HCT116 (cell line): Measurements from ENCODE around the gene DPP6. TPM values are rescaled to one million over a fixed set of nuclear protein-coding genes. Genes with fewer than 3 reads are reported as not detected.

ENCODE experiments used
- ATAC-seq: fragments of 200-7000 bp; cut with Tn5 transposase; 2 replicates; pipeline ENCODE4 v1.9.1; 2020; ENCODE audit warnings: mild to moderate bottlenecking, moderate library complexity
- BruUV-seq: library from RNA; stranded (reverse); fragments of 400-500 nt; replicated peaks from 2 replicates; lab custom pipeline; 2021; lab: Mats Ljungman, UMichigan
- CTCF ChIA-PET: fragments of 300-600 bp; sonication (Branson Sonifier 250); formaldehyde crosslinking; loops from one replicate; lab custom pipeline; 2021; ENCODE audit warnings: antibody characterized with exemption; lab: Charles Lee
- POLR2A ChIA-PET: fragments of 300-600, 350-600 bp; sonication (Branson Sonifier 250); formaldehyde crosslinking; loops from one replicate; lab custom pipeline; 2021; ENCODE audit warnings: antibody characterized with exemption; lab: Charles Lee
- RAD21 ChIA-PET, 2 experiments: fragments of 300-600 bp; sonication (Branson Sonifier 250); formaldehyde crosslinking; loops; one replicate each; lab custom pipeline; 2023; ENCODE audit warnings: low total read pairs in 2 of 2; ENCODE audit not compliant: uncharacterized antibody in 2 of 2, unreplicated experiment in 2 of 2, low non-redundant PET in 1 of 2; lab: Charles Lee
- DNase-seq: peaks from one replicate; pipeline ENCODE4 v3.0.0-alpha.2; 2010; ENCODE audit warnings: low read depth, low spot score
- H2AFZ ChIP-seq: fragments of 200-600 bp; shearing (Covaris generic), sonication (generic); 2 replicates; pipeline ENCODE4 v1.6.1; 2017; ENCODE audit warnings: low read depth, mixed run types, mixed read lengths, antibody characterized with exemption, low read length; ENCODE audit not compliant: poor library complexity, severe bottlenecking
- H3K27ac ChIP-seq: 2 replicates; pipeline ENCODE4 v1.5.1; 2012; ENCODE audit warnings: low read depth, low read length
- H3K27me3 ChIP-seq: fragments of 200-600 bp; sonication (generic); 2 replicates; pipeline ENCODE4 v1.6.1; 2016; ENCODE audit warnings: mixed run types, low read length, mixed read lengths; ENCODE audit not compliant: insufficient read depth
- H3K36me3 ChIP-seq, 2 experiments: fragments of 200-500 bp in 1 of 2; fragments of 200-600 bp in 1 of 2; sonication (Bioruptor generic) in 1 of 2; sonication (generic) in 1 of 2; 2 replicates each; pipeline versions ENCODE4 v1.5.1 to v1.6.1; 2014 to 2016; ENCODE audit warnings: low read length in 2 of 2, inconsistent platforms in 1 of 2, mixed read lengths in 1 of 2, mixed run types in 1 of 2; ENCODE audit not compliant: insufficient read depth in 2 of 2, control insufficient read depth in 1 of 2
- H3K4me1 ChIP-seq, 2 experiments: fragments of 200-600 bp in 1 of 2; sonication (generic) in 1 of 2; 2 replicates each; pipeline versions ENCODE4 v1.5.1 to v1.6.1; 2012 to 2017; ENCODE audit warnings: low read length in 2 of 2, inconsistent platforms in 1 of 2, mild to moderate bottlenecking in 1 of 2, mixed read lengths in 1 of 2, mixed run types in 1 of 2, moderate library complexity in 1 of 2; ENCODE audit not compliant: insufficient read depth in 2 of 2, control insufficient read depth in 1 of 2
- H3K4me2 ChIP-seq: fragments of 200-600 bp; sonication (generic); 2 replicates; pipeline ENCODE4 v1.6.1; 2017; ENCODE audit warnings: mixed run types, low read length, mixed read lengths
- H3K4me3 ChIP-seq, 2 experiments: fragments of 200-600 bp in 1 of 2; sonication (generic) in 1 of 2; replicated peaks in 1 of 2; 2 replicates each; pipeline ENCODE4 v1.5.1; 2011 to 2016; ENCODE audit warnings: low read length in 2 of 2, control low read depth in 1 of 2, low read depth in 1 of 2, mild to moderate bottlenecking in 1 of 2, mixed read lengths in 1 of 2, mixed run types in 1 of 2
- H3K79me2 ChIP-seq: fragments of 200-600 bp; sonication (generic); 2 replicates; pipeline ENCODE4 v1.6.1; 2017; ENCODE audit warnings: mild to moderate bottlenecking, mixed run types, low read length, moderate library complexity, mixed read lengths; ENCODE audit not compliant: insufficient read depth
- H3K9ac ChIP-seq: fragments of 200-600 bp; sonication (generic); 2 replicates; pipeline ENCODE4 v1.6.1; 2016; ENCODE audit warnings: low read length, mixed read lengths
- H3K9me2 ChIP-seq: fragments of 200-600 bp; sonication (generic), shearing (Covaris generic); 2 replicates; pipeline ENCODE4 v1.6.1; 2017; ENCODE audit warnings: mixed run types, mild to moderate bottlenecking, moderate library complexity; ENCODE audit not compliant: insufficient read depth
- H3K9me3 ChIP-seq, 2 experiments: fragments of 200-500 bp in 1 of 2; fragments of 200-600 bp in 1 of 2; sonication (Bioruptor generic) in 1 of 2; sonication (generic) in 1 of 2; 2 replicates each; pipeline ENCODE4 v1.6.1; 2014 to 2017; ENCODE audit warnings: low read length in 2 of 2, mixed read lengths in 2 of 2, inconsistent platforms in 1 of 2, low read depth in 1 of 2, mild to moderate bottlenecking in 1 of 2, mixed run types in 1 of 2, moderate library complexity in 1 of 2; ENCODE audit not compliant: control insufficient read depth in 1 of 2, insufficient read depth in 1 of 2
- H4K20me1 ChIP-seq: fragments of 200-600 bp; sonication (generic), shearing (Covaris generic); 2 replicates; pipeline ENCODE4 v1.6.1; 2017; ENCODE audit warnings: mixed run types, mild to moderate bottlenecking, moderate library complexity; ENCODE audit not compliant: insufficient read depth
- ATF3 ChIP-seq: IDR thresholded peaks from 2 replicates; pipeline ENCODE4 v1.6.1; 2012
- CTCF ChIP-seq, 3 experiments: fragments of 200-600 bp in 1 of 3; sonication (generic) in 1 of 3; IDR thresholded peaks in 2 of 3; conservative IDR thresholded peaks in 1 of 3; 2 replicates each; pipeline ENCODE4 v1.5.1; 2012 to 2017; ENCODE audit warnings: low read depth in 2 of 3, low read length in 2 of 3, antibody characterized with exemption in 1 of 3, borderline replicate concordance in 1 of 3, control low read depth in 1 of 3, mild to moderate bottlenecking in 1 of 3, mixed read lengths in 1 of 3, mixed run types in 1 of 3, moderate library complexity in 1 of 3; ENCODE audit not compliant: insufficient read depth in 1 of 3
- EZH2 ChIP-seq: fragments of 200-600 bp; sonication (generic); IDR thresholded peaks from 2 replicates; pipeline ENCODE4 v1.6.1; 2017; ENCODE audit warnings: antibody characterized with exemption, mixed run types
- EZH2phosphoT487 ChIP-seq: fragments of 200-600 bp; IDR thresholded peaks from 2 replicates; pipeline ENCODE4 v1.6.1; 2018; ENCODE audit warnings: antibody characterized with exemption, borderline replicate concordance
- JUND ChIP-seq: IDR thresholded peaks from 2 replicates; pipeline ENCODE4 v1.6.1; 2012
- MAX ChIP-seq: IDR thresholded peaks from 2 replicates; pipeline ENCODE4 v1.6.1; 2012
- POLR2A ChIP-seq: IDR thresholded peaks from 2 replicates; pipeline ENCODE4 v1.7.0; 2011; ENCODE audit warnings: borderline replicate concordance; ENCODE audit not compliant: insufficient read depth, insufficient read length; ENCODE audit errors: extremely low read depth
- POLR2AphosphoS5 ChIP-seq: IDR thresholded peaks from 2 replicates; pipeline ENCODE4 v1.6.1; 2011; ENCODE audit warnings: mild to moderate bottlenecking, low read depth, low read length, moderate library complexity
- RAD21 ChIP-seq: IDR thresholded peaks from 2 replicates; pipeline ENCODE4 v1.6.1; 2012; ENCODE audit warnings: low read depth, mild to moderate bottlenecking
- REST ChIP-seq: IDR thresholded peaks from 2 replicates; pipeline ENCODE4 v1.6.1; 2012; ENCODE audit warnings: low read depth
- SIN3A ChIP-seq: IDR thresholded peaks from 2 replicates; pipeline ENCODE4 v1.6.1; 2012; ENCODE audit warnings: low read depth
- SP1 ChIP-seq: IDR thresholded peaks from 2 replicates; pipeline ENCODE4 v1.6.1; 2012; ENCODE audit warnings: low read depth
- YY1 ChIP-seq: IDR thresholded peaks from 2 replicates; pipeline ENCODE4 v1.6.1; 2011; ENCODE audit warnings: low read length, low read depth, moderate library complexity, mild to moderate bottlenecking; ENCODE audit not compliant: insufficient replicate concordance; ENCODE audit errors: extremely low read depth
- ZFX ChIP-seq: fragments of 450-650 bp; IDR thresholded peaks from 2 replicates; pipeline ENCODE4 v1.6.1; 2017
- ZNF274 ChIP-seq: fragments of 200-500 bp; sonication (Bioruptor generic); IDR thresholded peaks from 2 replicates; pipeline ENCODE4 v1.6.1; 2014; ENCODE audit warnings: mild to moderate bottlenecking, low read depth, low read length, inconsistent platforms
- intact Hi-C: fragments of 100-400 bp; cut with micrococcal nuclease; formaldehyde crosslinking; loops from 2 replicates; pipeline ENCODE4 v1.10.0; 2022
- total RNA-seq: library from RNA; stranded (reverse); gene quantifications from one replicate; pipeline ENCODE4 v1.2.1, GENCODE V29; 2021; ENCODE audit not compliant: unreplicated experiment

DPP6 gene
- total RNA-seq, 1 experiment from 2014 or later: not detected

- Histone ChIP-seq H3K4me1 (no peaks in the 10 kb centered on the region), H3K9me2 (no peaks in the 10 kb centered on the region), H4K20me1 (no peaks in the 10 kb centered on the region), H3K9me3 (no peaks in the 10 kb centered on the region), H3K36me3 (no peaks in the 10 kb centered on the region), H3K27me3 (peaks cover 13% of the 10 kb centered on the region; the same call in 1 of the 2 replicates), H3K4me2 (no peak overlapping the region), H3K79me2 (no peaks in the 10 kb centered on the region), H3K27ac (no peak overlapping the region), H3K4me3 (no peak overlapping the region), H3K9ac (no peak overlapping the region), H2AFZ (no peak overlapping the region)
- ChIA-PET RAD21 (no interaction called here), CTCF (no interaction called here), POLR2A (no interaction called here)
- no peak for ATAC-seq
- BruUV-seq: no TSS peak
- intact Hi-C loops: no loop called here
- DNase-seq: no peak
- TF ChIP-seq ZNF274 (no peak), EZH2 (no peak), RAD21 (no peak), REST (no peak), CTCF (IDR thresholded peaks at IDR 0.05 in 2 of 3, conservative IDR thresholded peaks at IDR 0.05 in 1 of 3; ENCODE audit: borderline replicate concordance in 1 of 3, insufficient read depth in 1 of 3, low read depth in 2 of 3, low read length in 2 of 3) (no peak), MAX (no peak), JUND (no peak), YY1 (no peak), SP1 (no peak), EZH2phosphoT487 (no peak), ATF3 (no peak), SIN3A (no peak), ZFX (no peak), POLR2A (no peak), POLR2AphosphoS5 (no peak)
Observed at GRCh38 chr7:154844955-154845354, 792.8 kb downstream of the DPP6 start.
